ENCODE measurements around the gene ABCA2.

DNA sequence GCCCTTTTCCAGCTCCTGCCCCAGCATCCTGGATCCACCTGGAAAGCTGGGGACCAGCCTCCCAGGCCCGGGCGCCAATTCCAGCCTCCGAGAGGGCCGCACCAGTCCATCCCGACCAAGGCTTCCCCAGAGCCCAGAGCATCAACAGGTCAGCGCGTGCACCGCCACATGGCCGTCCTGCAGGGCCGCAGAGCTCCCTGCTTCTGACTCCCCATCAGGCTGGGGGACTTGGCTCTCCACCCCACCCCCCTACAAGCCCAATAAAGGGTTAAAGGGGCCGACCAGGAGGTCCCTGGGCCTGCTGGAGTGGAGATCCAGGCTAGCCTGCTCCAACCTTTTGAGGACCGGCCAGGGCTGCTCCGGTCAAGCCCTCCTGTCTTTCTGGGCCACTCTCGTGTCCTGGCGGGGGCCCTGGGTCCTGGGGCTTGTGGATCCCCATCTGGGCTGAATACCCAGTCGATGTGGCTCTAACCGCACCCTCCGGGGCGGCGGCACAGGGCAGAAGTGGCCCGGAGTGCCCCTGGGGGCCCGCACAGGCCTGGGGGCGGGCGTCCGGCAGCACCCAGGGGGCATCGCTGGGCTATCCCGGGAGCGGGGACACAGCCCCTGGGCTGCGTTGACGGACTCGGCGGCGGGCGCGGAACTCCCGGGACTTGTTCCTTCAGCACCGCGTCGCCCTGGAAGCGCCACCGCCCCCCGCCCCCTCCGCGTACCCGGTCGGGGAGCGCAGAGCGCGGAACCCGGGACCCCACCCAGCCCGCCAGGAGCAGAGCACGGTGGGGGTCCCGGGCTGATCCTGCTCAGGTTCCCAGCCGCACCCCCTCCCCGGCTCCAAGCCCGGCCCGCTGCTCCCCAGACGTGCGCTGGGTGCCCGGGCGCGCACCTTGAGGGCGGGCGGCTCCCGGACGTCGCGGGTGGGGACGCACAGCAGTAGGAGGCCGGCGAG lies 25.2 kb upstream of the ABCA2 start:
- TF ChIP-seq, protein P1, sequence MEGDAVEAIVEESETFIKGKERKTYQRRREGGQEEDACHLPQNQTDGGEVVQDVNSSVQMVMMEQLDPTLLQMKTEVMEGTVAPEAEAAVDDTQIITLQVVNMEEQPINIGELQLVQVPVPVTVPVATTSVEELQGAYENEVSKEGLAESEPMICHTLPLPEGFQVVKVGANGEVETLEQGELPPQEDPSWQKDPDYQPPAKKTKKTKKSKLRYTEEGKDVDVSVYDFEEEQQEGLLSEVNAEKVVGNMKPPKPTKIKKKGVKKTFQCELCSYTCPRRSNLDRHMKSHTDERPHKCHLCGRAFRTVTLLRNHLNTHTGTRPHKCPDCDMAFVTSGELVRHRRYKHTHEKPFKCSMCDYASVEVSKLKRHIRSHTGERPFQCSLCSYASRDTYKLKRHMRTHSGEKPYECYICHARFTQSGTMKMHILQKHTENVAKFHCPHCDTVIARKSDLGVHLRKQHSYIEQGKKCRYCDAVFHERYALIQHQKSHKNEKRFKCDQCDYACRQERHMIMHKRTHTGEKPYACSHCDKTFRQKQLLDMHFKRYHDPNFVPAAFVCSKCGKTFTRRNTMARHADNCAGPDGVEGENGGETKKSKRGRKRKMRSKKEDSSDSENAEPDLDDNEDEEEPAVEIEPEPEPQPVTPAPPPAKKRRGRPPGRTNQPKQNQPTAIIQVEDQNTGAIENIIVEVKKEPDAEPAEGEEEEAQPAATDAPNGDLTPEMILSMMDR (IDR thresholded peaks at IDR 0.05; ENCODE audit: insufficient read depth, low read length, poor library complexity, severe bottlenecking), result no peak
- no peak for TF ChIP-seq EZH2phosphoT487 (conservative IDR thresholded peaks at IDR 0.05; ENCODE audit: low read length)
